Neural crest cell (in vitro differentiated cells): ENCODE measurements around the gene SCYL1. TPM values are rescaled to one million over a fixed set of nuclear protein-coding genes. Genes with fewer than 3 reads are reported as not detected.

Experiments used
- DNase-seq: peaks from one replicate; pipeline ENCODE4 v3.0.0; 2021; ENCODE audit warnings: low read depth, mixed read lengths, low spot score
- H3K27ac Mint-ChIP-seq: one replicate; pipeline ENCODE4 v1.8.0; 2021; ENCODE audit warnings: mild to moderate bottlenecking, mixed read lengths; ENCODE audit not compliant: unreplicated experiment
- H3K27me3 Mint-ChIP-seq: 2 replicates; pipeline ENCODE4 v1.8.0; 2021; ENCODE audit warnings: low read depth, mild to moderate bottlenecking, mixed read lengths
- H3K36me3 Mint-ChIP-seq: 2 replicates; pipeline ENCODE4 v1.8.0; 2021; ENCODE audit warnings: low read depth, mild to moderate bottlenecking, mixed read lengths
- H3K4me1 Mint-ChIP-seq: 2 replicates; pipeline ENCODE4 v1.8.0; 2021; ENCODE audit warnings: mixed read lengths
- H3K4me3 Mint-ChIP-seq: one replicate; pipeline ENCODE4 v1.8.0; 2021; ENCODE audit warnings: mild to moderate bottlenecking, mixed read lengths
- H3K9me3 Mint-ChIP-seq: 2 replicates; pipeline ENCODE4 v1.8.0; 2021; ENCODE audit warnings: mixed read lengths
- total RNA-seq: library from RNA; stranded (reverse); gene quantifications from 2 replicates; pipeline ENCODE4 v1.2.1, GENCODE V29; 2021
- TF ChIP-seq, protein P1 (sequence below): fragments of 200-600 bp; sonication (generic); conservative IDR thresholded peaks from 2 replicates; pipeline ENCODE4 v1.5.0; 2021; ENCODE audit warnings: antibody characterized with exemption, mild to moderate bottlenecking

Gene SCYL1
- total RNA-seq, 1 donor from 2014 or later = 68.8 TPM

DNA sequence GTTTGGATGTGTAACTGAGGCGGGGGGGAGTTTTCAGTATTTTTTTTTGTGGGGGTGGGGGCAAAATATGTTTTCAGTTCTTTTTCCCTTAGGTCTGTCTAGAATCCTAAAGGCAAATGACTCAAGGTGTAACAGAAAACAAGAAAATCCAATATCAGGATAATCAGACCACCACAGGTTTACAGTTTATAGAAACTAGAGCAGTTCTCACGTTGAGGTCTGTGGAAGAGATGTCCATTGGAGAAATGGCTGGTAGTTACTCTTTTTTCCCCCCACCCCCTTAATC lies 23.8 kb upstream of the SCYL1 start:
- Mint-ChIP-seq H3K9me3 (no peaks in the 10 kb centered on the region), H3K27me3 (peaks cover 32% of the 10 kb centered on the region), H3K36me3 (peaks cover 26% of the 10 kb centered on the region), H3K4me3 (no peak overlapping the region), H3K4me1 (peaks cover 65% of the 10 kb centered on the region), H3K27ac (no peak overlapping the region)
- TF ChIP-seq, protein P1, sequence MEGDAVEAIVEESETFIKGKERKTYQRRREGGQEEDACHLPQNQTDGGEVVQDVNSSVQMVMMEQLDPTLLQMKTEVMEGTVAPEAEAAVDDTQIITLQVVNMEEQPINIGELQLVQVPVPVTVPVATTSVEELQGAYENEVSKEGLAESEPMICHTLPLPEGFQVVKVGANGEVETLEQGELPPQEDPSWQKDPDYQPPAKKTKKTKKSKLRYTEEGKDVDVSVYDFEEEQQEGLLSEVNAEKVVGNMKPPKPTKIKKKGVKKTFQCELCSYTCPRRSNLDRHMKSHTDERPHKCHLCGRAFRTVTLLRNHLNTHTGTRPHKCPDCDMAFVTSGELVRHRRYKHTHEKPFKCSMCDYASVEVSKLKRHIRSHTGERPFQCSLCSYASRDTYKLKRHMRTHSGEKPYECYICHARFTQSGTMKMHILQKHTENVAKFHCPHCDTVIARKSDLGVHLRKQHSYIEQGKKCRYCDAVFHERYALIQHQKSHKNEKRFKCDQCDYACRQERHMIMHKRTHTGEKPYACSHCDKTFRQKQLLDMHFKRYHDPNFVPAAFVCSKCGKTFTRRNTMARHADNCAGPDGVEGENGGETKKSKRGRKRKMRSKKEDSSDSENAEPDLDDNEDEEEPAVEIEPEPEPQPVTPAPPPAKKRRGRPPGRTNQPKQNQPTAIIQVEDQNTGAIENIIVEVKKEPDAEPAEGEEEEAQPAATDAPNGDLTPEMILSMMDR = no peak
- no peak for DNase-seq

DNA sequence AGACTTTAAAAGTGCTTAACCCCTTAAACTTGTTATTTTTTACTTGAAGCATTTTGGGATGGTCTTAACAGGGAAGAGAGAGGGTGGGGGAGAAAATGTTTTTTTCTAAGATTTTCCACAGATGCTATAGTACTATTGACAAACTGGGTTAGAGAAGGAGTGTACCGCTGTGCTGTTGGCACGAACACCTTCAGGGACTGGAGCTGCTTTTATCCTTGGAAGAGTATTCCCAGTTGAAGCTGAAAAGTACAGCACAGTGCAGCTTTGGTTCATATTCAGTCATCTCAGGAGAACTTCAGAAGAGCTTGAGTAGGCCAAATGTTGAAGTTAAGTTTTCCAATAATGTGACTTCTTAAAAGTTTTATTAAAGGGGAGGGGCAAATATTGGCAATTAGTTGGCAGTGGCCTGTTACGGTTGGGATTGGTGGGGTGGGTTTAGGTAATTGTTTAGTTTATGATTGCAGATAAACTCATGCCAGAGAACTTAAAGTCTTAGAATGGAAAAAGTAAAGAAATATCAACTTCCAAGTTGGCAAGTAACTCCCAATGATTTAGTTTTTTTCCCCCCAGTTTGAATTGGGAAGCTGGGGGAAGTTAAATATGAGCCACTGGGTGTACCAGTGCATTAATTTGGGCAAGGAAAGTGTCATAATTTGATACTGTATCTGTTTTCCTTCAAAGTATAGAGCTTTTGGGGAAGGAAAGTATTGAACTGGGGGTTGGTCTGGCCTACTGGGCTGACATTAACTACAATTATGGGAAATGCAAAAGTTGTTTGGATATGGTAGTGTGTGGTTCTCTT lies 23.2 kb upstream of the SCYL1 start:
- Mint-ChIP-seq H3K36me3 (peaks cover 31% of the 10 kb centered on the region), H3K4me3 (no peak overlapping the region), H3K9me3 (no peaks in the 10 kb centered on the region), H3K27me3 (peaks cover 38% of the 10 kb centered on the region), H3K27ac (no peak overlapping the region), H3K4me1 (peaks cover 65% of the 10 kb centered on the region)
- DNase-seq = no peak
- TF ChIP-seq, protein P1 = no peak

DNA sequence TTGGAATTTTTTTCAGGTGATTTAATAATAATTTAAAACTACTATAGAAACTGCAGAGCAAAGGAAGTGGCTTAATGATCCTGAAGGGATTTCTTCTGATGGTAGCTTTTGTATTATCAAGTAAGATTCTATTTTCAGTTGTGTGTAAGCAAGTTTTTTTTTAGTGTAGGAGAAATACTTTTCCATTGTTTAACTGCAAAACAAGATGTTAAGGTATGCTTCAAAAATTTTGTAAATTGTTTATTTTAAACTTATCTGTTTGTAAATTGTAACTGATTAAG lies 22.7 kb upstream of the SCYL1 start:
- no peak overlapping the region for H3K4me3 Mint-ChIP-seq
- H3K9me3 Mint-ChIP-seq = no peaks in the 10 kb centered on the region
- DNase-seq = no peak
- H3K27me3 Mint-ChIP-seq = peaks cover 39% of the 10 kb centered on the region
- H3K36me3 Mint-ChIP-seq = peaks cover 37% of the 10 kb centered on the region
- no peak overlapping the region for H3K27ac Mint-ChIP-seq
- TF ChIP-seq, protein P1 = no peak
- peaks cover 65% of the 10 kb centered on the region for H3K4me1 Mint-ChIP-seq

- Mint-ChIP-seq H3K27me3 (peaks cover 43% of the 10 kb centered on the region), H3K4me3 (no peak overlapping the region), H3K36me3 (peaks cover 41% of the 10 kb centered on the region), H3K4me1 (peaks cover 69% of the 10 kb centered on the region), H3K9me3 (no peaks in the 10 kb centered on the region), H3K27ac (no peak overlapping the region)
- TF ChIP-seq, protein P1 = no peak
- DNase-seq = no peak
Observed at GRCh38 chr11:65502555-65503367, 22.1 kb upstream of the SCYL1 start.

- TF ChIP-seq, protein P1 = no peak
- Mint-ChIP-seq H3K27ac (peak overlapping the region; percentile 13), H3K27me3 (peaks cover 48% of the 10 kb centered on the region), H3K36me3 (peaks cover 41% of the 10 kb centered on the region), H3K4me1 (peaks cover 68% of the 10 kb centered on the region), H3K4me3 (no peak overlapping the region), H3K9me3 (no peaks in the 10 kb centered on the region)
- DNase-seq = no peak
Observed at GRCh38 chr11:65503368-65503948, 21.4 kb upstream of the SCYL1 start.
